Hepatocyte (in vitro differentiated cells): ENCODE measurements around the gene ZNF792. TPM values are rescaled to one million over a fixed set of nuclear protein-coding genes. Genes with fewer than 3 reads are reported as not detected.

Experiments used
- DNase-seq: peaks from one replicate; pipeline ENCODE4 v3.0.0-alpha.2; 2016; ENCODE audit warnings: low spot score
- H2AFZ ChIP-seq: fragments of 200-600 bp; sonication (generic); 2 replicates; pipeline ENCODE4 v1.6.0; 2016; ENCODE audit warnings: antibody characterized with exemption, mild to moderate bottlenecking
- H3K27ac ChIP-seq: fragments of 200-600 bp; sonication (generic); 2 replicates; pipeline ENCODE4 v1.5.1; 2016; ENCODE audit warnings: mild to moderate bottlenecking
- H3K27me3 ChIP-seq: fragments of 200-600 bp; sonication (generic); 2 replicates; pipeline ENCODE4 v1.6.1; 2016
- H3K36me3 ChIP-seq: fragments of 200-600 bp; sonication (generic); replicated peaks from 2 replicates; pipeline ENCODE4 v1.5.1; 2016; ENCODE audit warnings: low read depth; ENCODE audit not compliant: insufficient read depth
- H3K4me1 ChIP-seq: fragments of 200-600 bp; sonication (generic); 2 replicates; pipeline ENCODE4 v1.5.1; 2016; ENCODE audit warnings: mild to moderate bottlenecking, moderate library complexity; ENCODE audit not compliant: insufficient read depth
- H3K4me2 ChIP-seq: fragments of 200-600 bp; sonication (generic); 2 replicates; pipeline ENCODE4 v1.6.0; 2016
- H3K4me3 ChIP-seq: fragments of 200-600 bp; sonication (generic); 2 replicates; pipeline ENCODE4 v1.5.1; 2016; ENCODE audit warnings: mild to moderate bottlenecking
- H3K79me2 ChIP-seq: fragments of 200-600 bp; sonication (generic); 2 replicates; pipeline ENCODE4 v1.6.0; 2017; ENCODE audit warnings: mild to moderate bottlenecking
- H3K9me2 ChIP-seq: fragments of 200-600 bp; sonication (generic); replicated peaks from 2 replicates; pipeline ENCODE4 v1.6.0; 2017; ENCODE audit warnings: mild to moderate bottlenecking; ENCODE audit not compliant: insufficient read depth
- H3K9me3 ChIP-seq: fragments of 200-600 bp; sonication (generic); 2 replicates; pipeline ENCODE4 v1.5.1; 2016; ENCODE audit warnings: low read depth, mild to moderate bottlenecking
- H4K20me1 ChIP-seq: fragments of 200-600 bp; sonication (generic); 2 replicates; pipeline ENCODE4 v1.6.0; 2016; ENCODE audit warnings: mild to moderate bottlenecking; ENCODE audit not compliant: insufficient read depth, poor library complexity, severe bottlenecking
- EZH2 ChIP-seq: fragments of 200-600 bp; sonication (generic); IDR thresholded peaks from 2 replicates; pipeline ENCODE4 v1.6.1; 2016; ENCODE audit warnings: antibody characterized with exemption, mild to moderate bottlenecking, borderline replicate concordance
- EZH2phosphoT487 ChIP-seq: fragments of 200-600 bp; sonication (generic); IDR thresholded peaks from one replicate; pipeline ENCODE4 v1.6.1; 2018; ENCODE audit warnings: antibody characterized with exemption, mild to moderate bottlenecking, low read depth, moderate library complexity; ENCODE audit not compliant: unreplicated experiment, severe bottlenecking
- WGBS: methylation state at CpG from one replicate; pipeline ENCODE4 v1.1.6; 2016; ENCODE audit warnings: low lambda C conversion rate; ENCODE audit errors: missing lambda C conversion rate; 5-methylcytosine and 5-hydroxymethylcytosine counted together
- polyA plus RNA-seq: library from polyadenylated mRNA; unstranded; fragments of >200 nt; fragmentation: Nextera tagmentation; extraction: Ambion mirVana; gene quantifications from 2 replicates; pipeline ENCODE4 v1.2.1, GENCODE V29; 2016
- total RNA-seq: library from RNA; depleted of rRNA; stranded (reverse); fragments of >200 nt; gene quantifications from 2 replicates; pipeline ENCODE4 v1.2.3, GENCODE V29; 2014
- TF ChIP-seq, protein P1 (sequence below): fragments of 200-600 bp; sonication (generic); IDR thresholded peaks from 2 replicates; pipeline ENCODE4 v1.5.1; 2016; ENCODE audit warnings: antibody characterized with exemption, mild to moderate bottlenecking; ENCODE audit not compliant: poor library complexity

Gene ZNF792
- 9.5 and 10.6 TPM in 2 replicates for total RNA-seq
- polyA plus RNA-seq: 3.5 and 3.6 TPM in 2 replicates

DNA sequence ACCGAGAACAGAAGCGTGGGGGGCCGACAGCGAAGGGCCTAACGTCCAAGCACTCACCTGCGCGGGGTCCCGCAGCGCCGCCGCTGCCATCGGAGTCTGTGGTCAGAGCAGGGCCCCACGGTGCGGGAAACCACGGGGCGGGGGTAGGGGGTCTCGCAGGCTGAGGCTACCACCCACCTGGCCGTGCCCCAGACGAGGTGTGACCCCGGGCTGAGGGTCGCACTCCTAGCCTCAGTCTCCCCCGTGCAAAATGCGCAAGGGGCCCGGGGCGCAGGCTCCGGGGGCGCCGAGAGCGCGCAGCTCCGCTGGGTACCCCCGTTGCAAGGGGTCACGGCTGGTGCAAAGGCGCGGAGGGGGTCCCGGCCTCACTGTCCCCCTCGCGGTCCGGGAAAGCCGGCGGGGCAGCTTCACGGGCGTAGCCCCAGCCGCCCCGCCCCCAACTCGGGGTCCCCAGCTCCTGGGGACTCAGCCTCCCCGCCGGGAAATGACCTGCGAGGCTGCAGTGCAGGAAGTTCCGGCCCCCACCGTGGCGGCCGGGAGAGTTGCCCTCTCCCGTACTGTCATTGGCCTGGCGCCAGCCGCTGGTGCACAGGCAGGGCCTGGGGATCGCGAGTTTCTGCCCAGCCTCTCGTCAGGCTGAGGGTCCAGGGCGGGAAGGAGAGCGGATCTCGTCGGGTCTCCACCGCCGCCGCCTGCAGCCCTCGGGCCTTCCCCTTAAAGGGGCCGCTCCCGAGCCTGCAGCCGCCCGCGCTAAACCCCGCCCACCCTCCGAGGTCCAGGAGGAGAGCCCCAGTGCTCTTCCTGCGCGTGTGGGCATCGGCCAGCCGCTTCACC, at the start of gene ZNF792:
Gene ZNF792 (minus strand): TSS at position 657 of the 834 bp plus-strand sequence. CDS start 567 bp downstream, at position 90.
- Histone ChIP-seq H3K9me2 (no peaks in the 10 kb centered on the region), H4K20me1 (no peaks in the 10 kb centered on the region), H3K27me3 (no peaks in the 10 kb centered on the region), H3K79me2 (peaks cover 35% of the 10 kb centered on the region), H3K4me3 (peak within 1 kb of the TSS; percentile 93), H3K4me2 (peak within 1 kb of the TSS; percentile 93), H3K4me1 (no peaks in the 10 kb centered on the region), H3K36me3 (peaks cover 4% of the 10 kb centered on the region), H3K27ac (peak within 1 kb of the TSS; percentile 44), H2AFZ (peak within 1 kb of the TSS; percentile 91), H3K9me3 (peaks cover 10% of the 10 kb centered on the region)
- 1% methylated on average over 43 of the region's 78 CpGs for WGBS
- TF ChIP-seq EZH2phosphoT487 (no peak), EZH2 (no peak)
- TF ChIP-seq, protein P1, sequence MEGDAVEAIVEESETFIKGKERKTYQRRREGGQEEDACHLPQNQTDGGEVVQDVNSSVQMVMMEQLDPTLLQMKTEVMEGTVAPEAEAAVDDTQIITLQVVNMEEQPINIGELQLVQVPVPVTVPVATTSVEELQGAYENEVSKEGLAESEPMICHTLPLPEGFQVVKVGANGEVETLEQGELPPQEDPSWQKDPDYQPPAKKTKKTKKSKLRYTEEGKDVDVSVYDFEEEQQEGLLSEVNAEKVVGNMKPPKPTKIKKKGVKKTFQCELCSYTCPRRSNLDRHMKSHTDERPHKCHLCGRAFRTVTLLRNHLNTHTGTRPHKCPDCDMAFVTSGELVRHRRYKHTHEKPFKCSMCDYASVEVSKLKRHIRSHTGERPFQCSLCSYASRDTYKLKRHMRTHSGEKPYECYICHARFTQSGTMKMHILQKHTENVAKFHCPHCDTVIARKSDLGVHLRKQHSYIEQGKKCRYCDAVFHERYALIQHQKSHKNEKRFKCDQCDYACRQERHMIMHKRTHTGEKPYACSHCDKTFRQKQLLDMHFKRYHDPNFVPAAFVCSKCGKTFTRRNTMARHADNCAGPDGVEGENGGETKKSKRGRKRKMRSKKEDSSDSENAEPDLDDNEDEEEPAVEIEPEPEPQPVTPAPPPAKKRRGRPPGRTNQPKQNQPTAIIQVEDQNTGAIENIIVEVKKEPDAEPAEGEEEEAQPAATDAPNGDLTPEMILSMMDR: no peak
- peak; percentile 81 for DNase-seq

DNA sequence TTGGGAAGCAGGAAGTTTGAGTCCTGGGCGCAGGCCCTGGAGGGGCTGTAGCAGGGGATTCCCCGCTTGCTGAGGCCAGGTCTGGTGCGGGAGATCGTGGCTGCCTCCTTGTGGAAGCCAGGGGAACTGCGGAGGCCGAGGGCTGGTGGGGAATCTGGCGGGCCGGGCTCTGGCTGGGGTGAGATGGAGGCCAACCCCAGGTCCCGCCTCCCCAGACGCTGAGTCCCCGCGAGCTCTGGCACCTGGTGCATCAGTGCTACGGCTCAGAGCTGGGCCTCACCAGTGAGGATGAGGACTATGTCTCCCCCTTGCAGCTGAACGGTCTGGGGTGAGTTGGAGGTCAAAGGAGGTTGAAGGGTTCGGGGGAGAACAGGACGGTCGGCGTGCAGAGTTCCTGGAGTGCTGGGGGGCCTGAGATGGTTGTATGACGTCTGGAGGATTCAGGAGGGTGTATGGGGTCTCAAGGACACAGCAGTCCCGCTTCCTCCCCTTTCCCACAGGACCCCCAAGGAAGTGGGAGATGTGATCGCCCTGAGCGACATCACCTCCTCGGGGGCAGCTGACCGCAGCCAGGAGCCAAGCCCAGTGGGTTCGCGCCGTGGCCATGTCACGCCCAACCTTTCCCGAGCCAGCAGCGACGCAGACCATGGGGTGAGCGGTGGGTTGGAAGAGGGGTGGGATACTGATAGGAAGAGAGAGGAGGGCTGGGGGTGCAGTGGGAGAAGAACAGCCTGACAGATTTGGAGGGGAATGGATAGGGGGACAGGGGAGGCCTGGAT, 49.2 kb upstream of the ZNF792 start:
- Histone ChIP-seq H2AFZ (no peak overlapping the region), H3K4me2 (no peak overlapping the region), H3K27ac (no peak overlapping the region), H3K79me2 (peaks cover 9% of the 10 kb centered on the region), H3K9me3 (no peaks in the 10 kb centered on the region), H3K9me2 (no peaks in the 10 kb centered on the region), H3K4me1 (no peaks in the 10 kb centered on the region), H3K36me3 (no peaks in the 10 kb centered on the region), H3K4me3 (no peak overlapping the region), H4K20me1 (no peaks in the 10 kb centered on the region), H3K27me3 (no peaks in the 10 kb centered on the region)
- WGBS: 70% methylated on average over 32 of the region's 32 CpGs
- DNase-seq: peak; percentile 82
- TF ChIP-seq, protein P1: peak; percentile 82
- TF ChIP-seq EZH2phosphoT487 (no peak), EZH2 (no peak)

DNA sequence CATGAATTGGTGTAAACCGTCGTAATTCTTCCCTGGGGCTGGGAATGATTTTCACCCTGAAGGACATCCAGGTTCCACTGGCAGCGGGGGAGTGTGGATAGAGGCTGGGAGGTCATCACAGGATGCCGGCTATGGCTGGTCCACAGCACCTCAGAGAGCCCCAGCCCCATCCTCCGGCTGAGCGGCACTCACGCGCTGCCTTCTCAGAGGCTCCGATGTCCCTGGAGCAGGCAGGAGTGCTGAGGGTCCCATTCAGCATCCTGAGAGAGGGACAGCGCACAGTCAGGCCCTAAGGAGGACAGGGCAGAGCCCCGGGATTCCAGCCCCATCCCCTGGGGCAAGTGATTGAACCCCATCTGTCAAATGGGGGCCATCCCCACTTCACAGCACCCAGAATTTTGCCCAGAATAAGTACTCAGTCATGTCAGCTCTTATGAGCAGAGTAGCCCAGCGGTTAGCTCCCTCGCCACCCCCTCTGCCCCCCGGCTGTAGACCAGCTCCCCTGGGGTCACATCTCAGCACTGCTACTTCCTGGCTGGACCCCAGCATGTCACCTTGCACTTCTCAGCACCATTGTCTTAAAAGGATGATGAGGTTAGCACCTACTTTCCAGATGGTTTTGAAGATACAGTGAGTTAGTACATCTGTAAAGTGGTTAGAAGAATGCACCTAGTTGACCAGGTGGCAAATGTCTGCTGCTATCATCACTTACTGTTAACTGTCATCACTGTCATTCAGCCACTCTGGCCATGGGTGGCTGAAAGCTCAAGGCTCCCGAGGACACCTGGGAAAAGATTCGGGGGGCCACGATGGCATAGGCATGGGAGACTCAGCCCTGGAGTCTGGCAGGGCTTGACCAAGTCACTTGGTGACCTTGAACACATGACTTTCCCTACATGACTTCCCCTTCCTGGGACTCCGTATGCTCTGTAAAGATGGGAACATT, 48.0 kb upstream of the ZNF792 start:
- no peaks in the 10 kb centered on the region for H3K9me3 ChIP-seq
- H3K9me2 ChIP-seq: no peaks in the 10 kb centered on the region
- no peak overlapping the region for H2AFZ ChIP-seq
- H3K27ac ChIP-seq: no peak overlapping the region
- no peak overlapping the region for H3K4me2 ChIP-seq
- peaks cover 3% of the 10 kb centered on the region for H3K4me1 ChIP-seq
- DNase-seq: no peak
- WGBS: 94% methylated on average over 18 of the region's 18 CpGs
- no peak overlapping the region for H3K4me3 ChIP-seq
- peaks cover 21% of the 10 kb centered on the region for H3K79me2 ChIP-seq
- H3K27me3 ChIP-seq: no peaks in the 10 kb centered on the region
- H3K36me3 ChIP-seq: no peaks in the 10 kb centered on the region
- TF ChIP-seq EZH2 (no peak), EZH2phosphoT487 (no peak)
- TF ChIP-seq, protein P1: no peak
- H4K20me1 ChIP-seq: peaks cover 4% of the 10 kb centered on the region
